Activated T-cell treated with anti-CD3 and anti-CD28 coated beads, Interleukin-2, amount 50 U/mL, for 1 hour (primary cell): Measurements from ENCODE around the gene CAMTA1.

Experiments used
- DNase-seq: peaks from one replicate; pipeline ENCODE4 v3.0.0-alpha.2; 2020

CAMTA1 gene

GRCh38 chr1:6852136-6852890 is 67.1 kb downstream of the CAMTA1 start:
- no peak for DNase-seq

GRCh38 chr1:6854166-6854565 is 68.9 kb downstream of the CAMTA1 start:
- DNase-seq = no peak

GRCh38 chr1:6857831-6858230 is 72.6 kb downstream of the CAMTA1 start:
- DNase-seq = no peak

GRCh38 chr1:6858596-6858995 is 73.3 kb downstream of the CAMTA1 start:
- no peak for DNase-seq

- DNase-seq = no peak
Measured at GRCh38 chr1:6859415-6860343, 74.4 kb downstream of the CAMTA1 start.

GRCh38 chr1:6860401-6860800 is 75.1 kb downstream of the CAMTA1 start:
- no peak for DNase-seq

- DNase-seq = no peak
Measured at GRCh38 chr1:6861075-6861724, 75.9 kb downstream of the CAMTA1 start.

- DNase-seq = no peak
Measured at GRCh38 chr1:6862906-6863305, 77.7 kb downstream of the CAMTA1 start.

- DNase-seq = no peak
Measured at GRCh38 chr1:6864166-6864565, 78.9 kb downstream of the CAMTA1 start.

- DNase-seq = no peak
Measured at GRCh38 chr1:6866825-6867224, 81.6 kb downstream of the CAMTA1 start.

- no peak for DNase-seq
Measured at GRCh38 chr1:6867321-6867720, 82.1 kb downstream of the CAMTA1 start.

GRCh38 chr1:6867729-6868659 is 82.7 kb downstream of the CAMTA1 start:
- DNase-seq = no peak

- no peak for DNase-seq
Measured at GRCh38 chr1:6868660-6869380, 83.6 kb downstream of the CAMTA1 start.

GRCh38 chr1:6869545-6869944 is 84.3 kb downstream of the CAMTA1 start:
- DNase-seq = no peak

GRCh38 chr1:6870086-6870485 is 84.8 kb downstream of the CAMTA1 start:
- DNase-seq = no peak

- DNase-seq = no peak
Measured at GRCh38 chr1:6870571-6870970, 85.3 kb downstream of the CAMTA1 start.

- DNase-seq = no peak
Measured at GRCh38 chr1:6871300-6871972, 86.2 kb downstream of the CAMTA1 start.

- DNase-seq = no peak
Measured at GRCh38 chr1:6872573-6873261, 87.5 kb downstream of the CAMTA1 start.

GRCh38 chr1:6873298-6874015 is 88.2 kb downstream of the CAMTA1 start:
- no peak for DNase-seq

- DNase-seq = no peak
Measured at GRCh38 chr1:6874298-6874697, 89.0 kb downstream of the CAMTA1 start.
